GM12873 (cell line): ENCODE measurements around the gene SLC25A51.

ENCODE experiments used
- TF ChIP-seq, protein P1 (sequence below): IDR thresholded peaks from 2 replicates; pipeline ENCODE4 v1.5.1; 2012; ENCODE audit warnings: low read depth, mild to moderate bottlenecking, moderate library complexity, low read length, control low read depth; ENCODE audit not compliant: insufficient read depth; ENCODE audit errors: missing control alignments

Gene SLC25A51

DNA sequence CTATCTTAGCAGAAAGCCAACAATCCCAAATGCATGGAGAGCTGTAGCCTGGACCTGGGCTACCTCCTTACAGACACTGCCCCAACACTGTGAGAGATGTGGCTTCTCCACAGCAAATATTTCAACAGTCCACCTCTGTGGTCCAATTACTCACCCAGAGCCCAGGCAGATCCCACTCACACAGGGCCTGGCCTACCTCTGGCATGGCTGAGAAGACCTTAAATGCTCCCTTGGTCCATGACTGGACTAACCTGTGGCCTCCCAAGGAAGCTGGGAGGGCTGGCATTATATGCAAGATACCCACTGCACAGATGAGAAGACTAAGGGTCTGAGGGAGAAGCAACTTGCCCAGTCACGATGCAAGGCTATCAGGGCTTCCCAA is 22.8 kb upstream of the SLC25A51 start:
- TF ChIP-seq, protein P1, sequence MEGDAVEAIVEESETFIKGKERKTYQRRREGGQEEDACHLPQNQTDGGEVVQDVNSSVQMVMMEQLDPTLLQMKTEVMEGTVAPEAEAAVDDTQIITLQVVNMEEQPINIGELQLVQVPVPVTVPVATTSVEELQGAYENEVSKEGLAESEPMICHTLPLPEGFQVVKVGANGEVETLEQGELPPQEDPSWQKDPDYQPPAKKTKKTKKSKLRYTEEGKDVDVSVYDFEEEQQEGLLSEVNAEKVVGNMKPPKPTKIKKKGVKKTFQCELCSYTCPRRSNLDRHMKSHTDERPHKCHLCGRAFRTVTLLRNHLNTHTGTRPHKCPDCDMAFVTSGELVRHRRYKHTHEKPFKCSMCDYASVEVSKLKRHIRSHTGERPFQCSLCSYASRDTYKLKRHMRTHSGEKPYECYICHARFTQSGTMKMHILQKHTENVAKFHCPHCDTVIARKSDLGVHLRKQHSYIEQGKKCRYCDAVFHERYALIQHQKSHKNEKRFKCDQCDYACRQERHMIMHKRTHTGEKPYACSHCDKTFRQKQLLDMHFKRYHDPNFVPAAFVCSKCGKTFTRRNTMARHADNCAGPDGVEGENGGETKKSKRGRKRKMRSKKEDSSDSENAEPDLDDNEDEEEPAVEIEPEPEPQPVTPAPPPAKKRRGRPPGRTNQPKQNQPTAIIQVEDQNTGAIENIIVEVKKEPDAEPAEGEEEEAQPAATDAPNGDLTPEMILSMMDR, result no peak

DNA sequence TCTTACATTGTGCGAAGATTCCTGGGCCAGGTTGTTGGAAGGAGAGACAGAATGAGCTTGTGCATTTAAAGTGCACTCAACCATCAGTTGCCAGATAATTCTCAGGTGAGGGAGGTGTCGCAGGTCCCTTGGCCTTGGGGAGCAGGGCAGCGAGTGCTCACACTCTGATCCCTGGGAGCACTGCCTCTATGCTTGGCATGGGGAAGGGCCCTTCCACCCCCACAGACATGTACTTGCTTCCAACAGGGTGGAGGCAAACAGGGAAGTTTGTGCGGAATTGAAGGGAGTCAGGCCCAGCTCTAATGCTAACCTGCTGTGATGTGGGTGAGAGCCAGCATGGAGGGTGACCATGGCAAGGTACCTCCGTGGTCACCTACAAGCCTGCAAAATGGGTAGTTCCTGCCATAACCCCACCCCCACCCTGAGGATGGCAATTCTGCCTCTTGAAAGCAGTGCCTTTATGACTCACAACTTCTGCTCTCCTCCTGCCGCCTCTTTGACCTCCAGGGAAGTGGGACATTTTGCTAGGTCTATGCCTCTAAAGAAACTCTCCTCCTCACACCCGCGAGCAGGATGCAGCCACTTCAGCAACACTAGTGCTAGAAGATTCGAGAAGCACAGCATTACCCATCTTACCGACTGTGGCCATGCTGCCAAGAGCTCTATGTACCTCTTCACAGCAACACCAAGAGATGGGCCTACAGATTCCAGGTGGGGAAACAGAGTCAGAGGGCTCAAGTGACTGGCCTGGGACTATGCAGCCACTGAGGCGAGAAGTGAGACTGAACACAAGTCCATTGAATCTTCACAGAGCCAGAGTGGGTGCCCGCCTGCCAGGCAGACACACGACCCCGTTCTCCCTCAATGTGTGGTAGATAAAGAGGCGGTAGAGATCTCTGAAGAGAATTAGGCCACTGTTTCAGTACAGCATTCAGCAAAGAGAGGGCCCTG is 22.1 kb upstream of the SLC25A51 start:
- TF ChIP-seq, protein P1, result no peak

DNA sequence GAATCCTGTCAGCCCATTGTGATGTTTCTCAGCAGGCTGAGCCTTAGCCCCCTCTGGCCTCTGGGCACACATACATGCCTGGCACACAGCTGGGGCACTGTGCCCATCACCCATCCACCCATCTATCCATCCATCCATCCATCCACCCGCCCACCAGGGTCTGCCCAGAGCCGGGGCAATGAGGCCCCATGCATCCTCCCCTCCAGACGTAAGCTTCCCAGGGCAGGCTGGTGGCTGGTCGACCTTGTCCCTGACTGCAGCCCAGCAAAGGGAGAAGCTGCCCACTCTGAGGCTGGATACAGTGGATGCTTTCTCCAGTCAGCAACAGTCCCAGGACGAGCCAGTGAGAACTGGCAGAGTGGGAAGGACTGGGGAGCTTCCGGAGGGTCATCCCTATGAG is 21.1 kb upstream of the SLC25A51 start:
- TF ChIP-seq, protein P1, result no peak

DNA sequence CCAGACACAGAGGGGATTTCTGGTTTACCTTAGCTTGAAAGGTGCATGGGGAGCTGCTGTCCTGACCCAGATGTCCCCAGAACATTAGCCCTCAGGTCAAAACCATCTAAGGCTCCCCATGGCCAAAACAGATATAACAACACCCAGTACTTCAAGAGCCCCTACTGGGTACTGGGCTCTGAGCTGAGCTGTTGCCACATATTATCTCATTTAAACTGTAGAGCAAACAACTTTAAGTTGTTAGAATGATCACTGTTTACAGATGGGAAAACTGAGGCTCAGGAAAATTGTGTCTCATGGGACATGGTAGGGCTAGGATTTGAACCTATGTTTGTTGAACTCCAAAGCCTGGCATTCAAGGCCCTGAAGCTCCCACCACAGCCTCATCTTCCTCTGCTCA is 20.6 kb upstream of the SLC25A51 start:
- TF ChIP-seq, protein P1, result no peak

DNA sequence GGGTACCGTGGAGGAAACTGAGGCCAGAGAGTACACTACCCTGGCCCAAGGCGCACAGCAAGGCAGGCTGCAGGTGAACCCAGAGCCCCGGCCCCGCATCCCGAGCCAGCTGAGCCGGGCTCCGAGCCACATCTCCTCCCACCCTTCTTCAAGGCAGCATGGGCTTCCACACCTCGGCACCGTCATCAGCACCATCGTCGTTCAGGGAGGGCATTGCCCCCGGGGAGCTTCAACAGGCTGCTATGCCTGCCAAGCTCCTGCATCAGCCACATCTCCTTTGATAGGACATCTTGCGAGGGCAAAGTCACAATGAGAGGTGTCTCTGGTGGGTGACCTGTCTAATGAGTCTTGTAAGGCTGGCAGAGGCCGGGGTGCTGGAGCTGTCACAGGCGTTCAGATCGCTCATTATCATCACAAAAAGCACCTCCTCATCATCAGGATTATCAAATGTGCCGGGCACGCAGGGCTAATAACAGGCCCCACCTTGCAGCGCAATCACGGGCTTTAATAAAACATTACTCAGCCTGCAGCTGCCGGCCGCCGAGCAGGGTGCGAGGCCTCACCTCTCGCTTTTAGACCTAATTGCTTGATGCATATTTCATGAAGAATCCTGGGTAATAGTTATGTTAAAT is 20.0 kb upstream of the SLC25A51 start:
- TF ChIP-seq, protein P1, result no peak

DNA sequence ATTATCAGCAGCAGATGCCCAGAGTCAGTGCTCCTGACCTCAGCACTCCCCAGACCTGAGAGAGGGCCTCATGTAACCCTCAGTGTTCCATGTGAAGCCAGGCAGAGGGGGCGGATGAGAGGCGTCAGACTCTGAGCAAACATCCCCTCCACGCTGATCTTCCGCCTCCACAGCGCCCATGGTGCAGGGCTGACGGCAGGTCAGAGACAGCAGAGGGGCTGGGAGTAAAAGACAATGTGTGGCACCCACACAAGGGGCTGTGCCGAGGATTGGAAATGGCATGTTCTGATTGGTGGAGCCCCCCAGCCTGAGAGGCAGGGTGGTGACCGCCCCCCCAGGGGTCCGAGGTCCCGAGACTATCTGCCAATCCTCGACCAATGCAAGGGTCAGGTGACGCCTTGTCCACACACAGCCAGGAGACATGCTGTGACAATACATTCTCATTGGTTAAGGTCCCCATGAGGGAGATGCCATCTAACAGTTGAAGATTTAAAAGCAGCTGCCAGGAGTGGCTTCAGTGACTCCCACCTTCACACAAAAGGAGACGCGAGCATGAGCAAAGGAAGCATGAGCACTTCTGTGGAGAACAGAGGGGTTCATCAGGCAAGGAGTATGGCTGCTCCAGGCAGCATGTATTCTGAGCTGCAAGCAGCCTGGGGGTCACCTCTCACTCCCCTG is 19.3 kb upstream of the SLC25A51 start:
- TF ChIP-seq, protein P1, result no peak

DNA sequence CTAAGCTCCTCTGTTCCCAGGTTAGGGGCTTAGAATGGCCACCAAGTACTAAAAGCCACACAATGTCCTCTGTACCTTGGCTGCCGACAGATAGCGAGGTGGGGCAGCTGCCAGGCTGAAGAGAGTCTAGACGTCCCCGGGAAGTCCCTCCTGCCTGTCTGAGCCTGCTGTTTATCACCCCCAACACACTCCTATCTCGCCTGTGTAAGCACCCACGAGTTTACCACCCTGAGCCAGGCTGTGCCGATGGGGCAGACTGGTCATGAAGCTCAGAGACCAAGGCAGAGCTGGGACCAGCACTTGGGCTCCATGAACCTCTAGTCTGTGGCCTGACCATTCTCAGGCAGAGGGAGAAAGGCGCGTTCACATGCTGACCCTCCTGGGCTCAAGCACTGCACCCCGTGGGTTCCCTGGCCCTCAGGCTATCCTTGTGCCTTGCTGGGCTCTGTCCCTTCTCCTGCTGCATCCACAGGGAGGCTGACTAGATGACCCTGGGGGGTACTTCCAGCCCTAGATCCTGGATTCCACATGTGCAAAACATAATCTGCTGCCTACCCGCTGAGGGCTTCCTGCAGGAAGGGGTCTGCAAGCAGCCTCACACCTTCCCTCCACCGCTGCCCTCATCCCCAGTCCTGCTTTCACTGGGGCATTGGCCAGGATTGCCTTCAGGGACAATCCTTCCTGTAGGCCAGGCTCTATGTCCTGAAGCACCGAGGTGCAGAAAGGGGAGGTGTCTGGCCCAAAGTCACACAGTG is 18.6 kb upstream of the SLC25A51 start:
- TF ChIP-seq, protein P1, result no peak
